Pancreas (tissue), 10 donors: ENCODE measurements around the gene MFN2. TPM values are rescaled to one million over a fixed set of nuclear protein-coding genes. Genes with fewer than 3 reads are reported as not detected.

ENCODE experiments used
- ATAC-seq, 4 donors: fragments of 200-7000 bp; cut with Tn5 transposase; one replicate each; pipeline versions ENCODE4 v1.8.0 to v1.9.1; 2020; ENCODE audit warnings: mild to moderate bottlenecking in 4 of 4, moderate library complexity in 4 of 4
- DNase-seq, 6 donors: peaks; one replicate each; pipeline ENCODE4 v3.0.0-alpha.2; 2020
- FAIRE-seq: peaks from 2 replicates; lab custom pipeline; 2012; peaks lifted over from hg19 to GRCh38; lab: Jason Lieb, UNC
- H3K27ac ChIP-seq, 4 donors: fragments of 200-600 bp; sonication (generic); 1 replicate in 3 of 4; 2 replicates in 1 of 4; pipeline versions ENCODE4 v1.5.0 to v1.8.0; 2020
- H3K27me3 ChIP-seq, 4 donors: fragments of 200-600 bp; one replicate each; pipeline ENCODE4 v1.8.0; 2021
- H3K36me3 ChIP-seq, 3 donors: fragments of 200-600 bp; sonication (generic) in 1 of 3; one replicate each; pipeline versions ENCODE4 v1.5.0 to v1.8.0; 2020 to 2021
- H3K4me1 ChIP-seq, 3 donors: fragments of 200-600 bp; one replicate each; pipeline ENCODE4 v1.8.0; 2021
- H3K4me3 ChIP-seq, 4 donors: fragments of 200-600 bp; sonication (generic) in 2 of 4; one replicate each; pipeline versions ENCODE4 v1.5.0 to v1.8.0; 2020 to 2021
- H3K9me3 ChIP-seq, 4 donors: fragments of 200-600 bp; one replicate each; pipeline ENCODE4 v1.8.0; 2021
- WGBS, 2 donors: extraction: QIAGEN DNeasy Blood & Tissue Kit; methylation state at CpG; one replicate each; pipeline ENCODE4 v1.1.7; 2013; 5-methylcytosine and 5-hydroxymethylcytosine counted together
- intact Hi-C, 3 donors: fragments of 100-400 bp; cut with DNase I; formaldehyde crosslinking; loops; one replicate each; pipeline versions ENCODE4 v1.11.1 to v1.14.2; 2022
- polyA plus RNA-seq, 2 donors: library from polyadenylated mRNA; stranded (reverse); fragments of 200-250 nt; gene quantifications; one replicate each; pipeline ENCODE4 v1.2.3, GENCODE V29; 2013
- total RNA-seq, 6 donors: library from RNA; stranded (reverse); fragmentation: NEBNext Ultra II Directional in 4 of 6; extraction: Animal tissue kit (Norgen Biotek cat#: 25700) in 4 of 6; gene quantifications; one replicate each; pipeline versions ENCODE4 v1.2.1 to v1.2.4, GENCODE V29; 2021 to 2023
- TF ChIP-seq, protein P1 (sequence below), 4 donors: fragments of 200-600 bp; sonication (generic) in 3 of 4; IDR thresholded peaks; one replicate each; pipeline versions ENCODE4 v1.5.0 to v1.8.0; 2021; ENCODE audit warnings: antibody characterized with exemption in 4 of 4
- donor health status: healthy with polysubstance abuse.
- donor health status: DM: no; HTN: no; CAD: no; lungs with moderate emphysema.
- donor health status: DM: no; HTN: no; CAD: no.
- donor health status: control.
- donor health status: control.
- donor health status: Bipolar disorder and iron deficiency.
- donor health status: DM: yes; HTN: yes; CAD: no.
- donor health status: DM: no; HTN: no; CAD: no.
- donor health status: DM: no; HTN: no; CAD: no.
- donor health status: DM: yes; HTN: yes; CAD: no.

The MFN2 gene
- total and polyA plus RNA-seq, 8 donors = 13.7 to 34.4 (median 24.8) TPM

- TF ChIP-seq, protein P1, sequence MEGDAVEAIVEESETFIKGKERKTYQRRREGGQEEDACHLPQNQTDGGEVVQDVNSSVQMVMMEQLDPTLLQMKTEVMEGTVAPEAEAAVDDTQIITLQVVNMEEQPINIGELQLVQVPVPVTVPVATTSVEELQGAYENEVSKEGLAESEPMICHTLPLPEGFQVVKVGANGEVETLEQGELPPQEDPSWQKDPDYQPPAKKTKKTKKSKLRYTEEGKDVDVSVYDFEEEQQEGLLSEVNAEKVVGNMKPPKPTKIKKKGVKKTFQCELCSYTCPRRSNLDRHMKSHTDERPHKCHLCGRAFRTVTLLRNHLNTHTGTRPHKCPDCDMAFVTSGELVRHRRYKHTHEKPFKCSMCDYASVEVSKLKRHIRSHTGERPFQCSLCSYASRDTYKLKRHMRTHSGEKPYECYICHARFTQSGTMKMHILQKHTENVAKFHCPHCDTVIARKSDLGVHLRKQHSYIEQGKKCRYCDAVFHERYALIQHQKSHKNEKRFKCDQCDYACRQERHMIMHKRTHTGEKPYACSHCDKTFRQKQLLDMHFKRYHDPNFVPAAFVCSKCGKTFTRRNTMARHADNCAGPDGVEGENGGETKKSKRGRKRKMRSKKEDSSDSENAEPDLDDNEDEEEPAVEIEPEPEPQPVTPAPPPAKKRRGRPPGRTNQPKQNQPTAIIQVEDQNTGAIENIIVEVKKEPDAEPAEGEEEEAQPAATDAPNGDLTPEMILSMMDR (IDR thresholded peaks at IDR 0.05) = no peak
- intact Hi-C loops = no loop called here
- ATAC-seq = no peak
- no peaks in the 10 kb centered on the region for H3K9me3 ChIP-seq
- no peaks in the 10 kb centered on the region for H3K4me1 ChIP-seq
- H3K36me3 ChIP-seq = no peaks in the 10 kb centered on the region
- H3K4me3 ChIP-seq = no peak overlapping the region
- no peaks in the 10 kb centered on the region for H3K27me3 ChIP-seq
- WGBS, 2 donors = 73 to 85% methylated on average over 6 of the region's 6 CpGs
- no peak for FAIRE-seq
- DNase-seq = no peak
- H3K27ac ChIP-seq = no peak overlapping the region
These were observed 66.5 kb downstream of the MFN2 start for GRCh38 chr1:12046749-12047119.

DNA sequence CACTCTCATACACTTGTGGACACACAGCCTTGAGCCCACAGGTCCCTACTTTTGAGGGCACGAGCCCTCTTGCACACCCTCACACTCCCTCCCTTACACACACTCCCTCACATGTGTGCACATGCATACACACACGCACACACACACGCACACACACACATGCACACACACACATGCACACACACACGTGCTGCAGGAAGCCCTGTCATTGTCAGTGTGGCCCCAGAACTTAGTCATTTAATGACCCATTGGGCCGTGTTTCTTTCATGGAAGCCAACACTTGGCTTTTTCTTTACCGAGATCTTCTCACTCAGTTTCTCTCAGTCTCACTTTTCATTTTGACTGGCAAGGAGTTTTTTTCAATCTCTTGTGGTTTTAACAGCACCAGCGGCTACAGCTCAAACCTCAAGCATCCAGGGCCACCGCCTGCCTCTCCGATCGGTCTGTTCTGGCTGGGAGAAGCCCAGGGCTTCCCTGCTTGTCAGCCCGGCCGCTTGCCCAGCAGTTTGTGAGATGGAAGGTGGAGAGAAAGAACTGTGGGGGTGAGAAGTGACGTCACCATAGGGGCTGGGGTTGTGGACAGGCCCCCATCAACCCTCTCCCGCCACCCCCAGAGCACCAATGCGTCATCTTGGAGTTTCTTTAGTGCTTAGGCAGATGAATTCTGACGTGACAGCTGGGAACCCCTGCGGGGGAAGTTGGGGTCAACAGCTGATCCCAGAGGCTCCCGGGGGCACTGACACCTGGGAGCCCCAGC, 67.1 kb downstream of the MFN2 start:
- TF ChIP-seq, protein P1 (IDR thresholded peaks at IDR 0.05) = no peak
- H3K4me1 ChIP-seq = no peaks in the 10 kb centered on the region
- intact Hi-C loops = no loop called here
- H3K4me3 ChIP-seq = no peak overlapping the region
- no peak overlapping the region for H3K27ac ChIP-seq
- no peaks in the 10 kb centered on the region for H3K9me3 ChIP-seq
- DNase-seq (no peak), ATAC-seq (no peak), FAIRE-seq (no peak)
- no peaks in the 10 kb centered on the region for H3K27me3 ChIP-seq
- H3K36me3 ChIP-seq = no peaks in the 10 kb centered on the region
- 51 to 52% methylated on average over 18 of the region's 18 CpGs for WGBS, 2 donors

- H3K27me3 ChIP-seq = no peaks in the 10 kb centered on the region
- no peak overlapping the region for H3K4me3 ChIP-seq
- no peak overlapping the region for H3K27ac ChIP-seq
- no peak for FAIRE-seq
- no peaks in the 10 kb centered on the region for H3K36me3 ChIP-seq
- 51 to 52% methylated on average over 2 of the region's 2 CpGs for WGBS, 2 donors
- DNase-seq = no peak
- TF ChIP-seq, protein P1 (IDR thresholded peaks at IDR 0.05) = no peak
- ATAC-seq = no peak
- H3K4me1 ChIP-seq = no peaks in the 10 kb centered on the region
- H3K9me3 ChIP-seq = no peaks in the 10 kb centered on the region
- intact Hi-C loops = no loop called here
These were observed 68.1 kb downstream of the MFN2 start for GRCh38 chr1:12048372-12048771.

- FAIRE-seq = no peak
These were observed 69.4 kb downstream of the MFN2 start for GRCh38 chr1:12049616-12050015.

GRCh38 chr1:12051361-12051760, 71.1 kb downstream of the MFN2 start:
- TF ChIP-seq, protein P1 (IDR thresholded peaks at IDR 0.05) = no peak
- ATAC-seq = no peak
- DNase-seq = no peak
- H3K27ac ChIP-seq = no peak overlapping the region
- no peak for FAIRE-seq
- H3K9me3 ChIP-seq = no peaks in the 10 kb centered on the region
- WGBS, 2 donors = 89 to 100% methylated on average over 1 of the region's 1 CpG
- H3K36me3 ChIP-seq = no peaks in the 10 kb centered on the region
- no peaks in the 10 kb centered on the region for H3K4me1 ChIP-seq
- intact Hi-C loops = no loop called here
- H3K27me3 ChIP-seq = no peaks in the 10 kb centered on the region
- no peak overlapping the region for H3K4me3 ChIP-seq

More at GRCh38 chr1:12049616-12050015, 69.4 kb downstream of the MFN2 start:
- TF ChIP-seq, protein P1 (IDR thresholded peaks at IDR 0.05) = no peak
- intact Hi-C loops = no loop called here
- DNase-seq (no peak), ATAC-seq (no peak)
- H3K4me3 ChIP-seq = no peak overlapping the region
- H3K27ac ChIP-seq = no peak overlapping the region
- no peaks in the 10 kb centered on the region for H3K27me3 ChIP-seq
- 43 to 48% methylated on average over 4 of the region's 4 CpGs for WGBS, 2 donors
- no peaks in the 10 kb centered on the region for H3K36me3 ChIP-seq
- no peaks in the 10 kb centered on the region for H3K4me1 ChIP-seq
- H3K9me3 ChIP-seq = no peaks in the 10 kb centered on the region
